WI38 (cell line): ENCODE measurements around the gene PSMB1.

Source experiments
- H3K4me3 ChIP-seq: 2 replicates; pipeline ENCODE4 v1.5.1; 2011; ENCODE audit warnings: low read depth, mild to moderate bottlenecking, control low read depth, low read length
- TF ChIP-seq, protein P1 (sequence below): IDR thresholded peaks from 2 replicates; pipeline ENCODE4 v1.5.1; 2012; ENCODE audit warnings: low read depth, mild to moderate bottlenecking, control low read depth, low read length

PSMB1 gene

DNA sequence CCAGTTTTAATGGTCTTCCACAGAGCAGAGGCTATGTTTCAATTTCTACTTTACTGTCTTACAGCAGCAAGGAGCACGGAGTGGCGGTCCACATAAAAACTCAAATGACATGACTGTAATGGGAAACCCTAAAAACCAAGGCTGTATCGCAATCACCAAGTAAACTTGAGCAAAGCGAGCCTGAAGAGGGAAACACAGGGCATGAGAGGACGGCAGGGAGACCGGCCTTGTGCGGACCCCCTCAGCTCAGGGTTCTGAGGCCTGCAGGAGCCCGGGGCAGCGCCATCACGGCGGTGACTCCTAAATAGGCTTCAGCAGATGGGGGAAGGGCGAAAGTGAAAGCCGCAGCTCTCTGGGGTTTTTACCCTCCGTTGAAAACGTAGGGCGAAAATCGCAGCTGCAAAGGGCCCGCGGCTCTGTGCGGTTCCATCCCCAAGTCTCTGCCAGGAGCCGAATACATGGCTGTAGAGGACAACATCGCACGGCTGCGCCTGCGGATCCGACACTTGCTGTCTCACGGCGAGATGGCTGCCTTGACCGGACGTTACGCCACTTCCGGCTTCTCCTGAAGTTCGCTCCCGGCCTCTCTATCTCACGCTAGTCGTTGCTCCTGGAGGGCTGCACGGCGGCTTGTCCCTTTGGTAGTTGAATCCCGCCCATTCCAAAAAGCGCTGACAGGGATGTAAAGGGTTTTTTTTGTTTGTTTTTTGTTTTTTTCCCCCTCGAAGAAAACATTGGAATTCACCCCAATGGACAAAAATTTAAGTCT is at the start of gene PSMB1:
Gene PSMB1, minus strand, starts transcription at position 543 of the 769 bp plus-strand sequence. Its CDS starts 65 bp downstream, at position 478.
- TF ChIP-seq, protein P1, sequence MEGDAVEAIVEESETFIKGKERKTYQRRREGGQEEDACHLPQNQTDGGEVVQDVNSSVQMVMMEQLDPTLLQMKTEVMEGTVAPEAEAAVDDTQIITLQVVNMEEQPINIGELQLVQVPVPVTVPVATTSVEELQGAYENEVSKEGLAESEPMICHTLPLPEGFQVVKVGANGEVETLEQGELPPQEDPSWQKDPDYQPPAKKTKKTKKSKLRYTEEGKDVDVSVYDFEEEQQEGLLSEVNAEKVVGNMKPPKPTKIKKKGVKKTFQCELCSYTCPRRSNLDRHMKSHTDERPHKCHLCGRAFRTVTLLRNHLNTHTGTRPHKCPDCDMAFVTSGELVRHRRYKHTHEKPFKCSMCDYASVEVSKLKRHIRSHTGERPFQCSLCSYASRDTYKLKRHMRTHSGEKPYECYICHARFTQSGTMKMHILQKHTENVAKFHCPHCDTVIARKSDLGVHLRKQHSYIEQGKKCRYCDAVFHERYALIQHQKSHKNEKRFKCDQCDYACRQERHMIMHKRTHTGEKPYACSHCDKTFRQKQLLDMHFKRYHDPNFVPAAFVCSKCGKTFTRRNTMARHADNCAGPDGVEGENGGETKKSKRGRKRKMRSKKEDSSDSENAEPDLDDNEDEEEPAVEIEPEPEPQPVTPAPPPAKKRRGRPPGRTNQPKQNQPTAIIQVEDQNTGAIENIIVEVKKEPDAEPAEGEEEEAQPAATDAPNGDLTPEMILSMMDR = no peak
- H3K4me3 ChIP-seq = peak within 1 kb of the TSS; percentile 88

DNA sequence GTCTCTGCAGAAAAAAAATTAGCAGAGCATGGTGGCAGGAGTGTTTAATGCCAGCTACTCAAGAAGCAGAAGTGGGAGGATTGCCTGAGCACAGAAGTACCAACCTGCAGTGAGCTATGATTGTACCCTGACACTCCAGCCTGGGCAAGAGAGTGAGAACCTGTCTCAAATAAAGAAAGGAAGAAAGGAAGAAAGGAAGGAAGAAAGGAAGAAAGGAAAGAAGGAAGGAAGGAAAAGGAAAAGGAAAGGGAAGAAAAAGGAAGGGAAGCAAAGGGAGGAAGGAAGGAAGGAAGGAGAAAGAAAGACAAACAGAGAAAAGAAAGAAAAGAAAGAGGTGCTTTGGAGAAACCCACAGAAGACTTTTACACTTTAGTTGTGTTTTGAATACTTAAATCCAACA is 44.2 kb upstream of the PSMB1 start:
- no peak overlapping the region for H3K4me3 ChIP-seq
- TF ChIP-seq, protein P1 = no peak

DNA sequence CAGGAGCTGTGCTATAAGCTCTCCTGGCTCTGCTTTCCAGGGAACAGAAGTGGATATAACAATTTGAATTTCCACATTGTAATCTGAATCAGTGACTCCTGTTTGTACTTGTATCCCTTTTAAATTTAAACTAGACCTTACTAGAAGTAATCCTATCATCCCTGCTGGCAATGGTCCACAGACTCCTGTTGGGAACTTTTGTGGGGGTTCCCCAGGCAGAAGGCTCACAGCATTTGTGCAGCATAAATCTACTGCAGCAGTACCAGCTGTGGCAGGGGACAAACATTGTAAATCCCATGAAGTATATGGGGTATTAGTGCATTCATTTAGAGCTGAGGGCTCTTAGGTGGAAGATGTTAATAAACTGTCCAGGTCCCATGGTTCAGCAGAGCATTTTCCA is 43.3 kb upstream of the PSMB1 start:
- no peak overlapping the region for H3K4me3 ChIP-seq
- TF ChIP-seq, protein P1 = no peak

DNA sequence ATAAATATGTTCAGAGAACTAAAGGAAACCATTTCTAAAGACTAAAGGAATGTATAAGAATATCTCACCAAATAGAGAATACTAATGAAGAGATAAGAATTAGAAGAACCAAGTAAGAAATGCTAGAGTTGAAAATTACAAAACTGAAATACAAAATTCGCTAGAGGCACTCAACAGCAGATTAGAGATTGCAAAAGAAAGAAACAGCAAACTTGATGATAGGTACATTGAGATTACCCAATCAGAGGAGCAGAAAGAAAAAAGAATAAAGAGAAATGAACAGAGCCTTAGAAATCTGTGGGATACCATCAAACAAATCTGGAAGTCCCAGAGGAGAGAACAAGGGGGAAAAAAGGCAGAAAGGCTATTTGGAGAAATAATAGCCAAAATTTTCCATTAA is 37.6 kb upstream of the PSMB1 start:
- TF ChIP-seq, protein P1 = no peak

DNA sequence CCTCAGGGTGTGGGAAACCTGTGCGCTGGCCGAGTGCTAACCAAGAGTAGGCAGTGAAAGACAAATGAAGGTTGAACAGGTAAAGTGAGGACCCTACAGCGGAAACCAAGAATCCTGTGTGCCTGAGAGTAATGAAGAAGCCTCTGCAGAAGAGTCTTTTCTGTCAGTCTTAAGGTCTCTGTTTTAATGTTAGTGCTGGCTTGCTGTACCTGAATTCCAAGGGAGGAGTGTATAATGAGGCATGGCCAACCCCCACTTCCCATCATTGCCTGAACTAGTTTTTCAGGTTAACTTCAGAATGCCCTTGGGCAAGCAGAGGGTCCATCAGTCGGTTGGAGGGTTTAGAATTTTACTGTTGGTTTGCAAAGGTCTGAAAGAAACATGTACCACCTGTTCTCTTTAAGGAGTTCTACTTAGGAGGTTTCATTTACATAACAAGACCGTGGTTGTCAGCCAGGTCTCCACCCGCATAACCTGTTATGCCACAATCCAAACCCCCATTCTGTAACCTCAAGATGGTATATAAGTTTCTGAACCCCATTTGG is 31.9 kb upstream of the PSMB1 start:
- peak overlapping the region; percentile 92 for H3K4me3 ChIP-seq
- TF ChIP-seq, protein P1 = no peak

More for the DNA sequence above, 37.6 kb upstream of the PSMB1 start:
- no peak overlapping the region for H3K4me3 ChIP-seq

DNA sequence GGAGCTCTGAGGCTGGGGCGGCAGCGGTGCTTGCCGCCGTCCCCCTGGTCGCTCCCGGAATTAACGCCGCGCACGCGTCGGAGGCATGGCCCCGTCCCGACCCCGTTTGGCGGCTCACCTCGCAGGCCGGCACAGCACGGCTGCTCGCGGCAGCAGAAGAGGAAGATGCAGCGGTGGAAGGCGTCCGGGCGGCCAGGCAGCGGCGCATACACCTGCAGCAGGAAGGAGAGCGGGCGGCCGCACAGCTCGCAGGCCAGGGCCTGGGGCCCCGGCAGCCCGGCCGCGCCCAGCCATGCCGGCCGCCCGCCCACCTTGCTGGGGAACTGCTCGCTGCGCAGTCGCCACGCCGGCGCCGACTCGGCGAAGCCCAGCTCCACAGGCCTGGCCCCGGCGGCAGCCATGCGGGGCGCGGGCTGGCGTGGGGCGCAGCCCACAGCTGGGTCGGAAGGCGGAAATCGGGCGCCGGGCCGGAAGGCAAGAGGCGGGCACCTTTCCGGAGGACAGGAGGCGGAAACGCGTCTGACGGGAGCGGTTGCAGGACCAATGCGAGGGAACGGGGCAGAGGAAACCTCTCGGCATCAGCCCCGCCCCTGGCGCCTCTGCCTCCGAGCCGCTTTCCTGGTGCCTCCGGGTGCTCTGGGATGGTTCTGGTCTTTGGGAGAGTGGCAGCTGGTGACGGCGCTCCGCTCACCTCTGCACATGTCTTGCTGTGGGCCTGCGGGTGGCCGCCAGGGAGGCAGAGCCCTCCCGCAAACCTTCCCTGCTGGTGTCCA is 31.3 kb upstream of the PSMB1 start, which contains the start of gene PDCD2:
Gene PDCD2, minus strand, starts transcription at position 457 of the 773 bp plus-strand sequence. Its CDS starts 56 bp downstream, at position 401.
- TF ChIP-seq, protein P1 = no peak
- H3K4me3 ChIP-seq = peak within 1 kb of the TSS; percentile 92

DNA sequence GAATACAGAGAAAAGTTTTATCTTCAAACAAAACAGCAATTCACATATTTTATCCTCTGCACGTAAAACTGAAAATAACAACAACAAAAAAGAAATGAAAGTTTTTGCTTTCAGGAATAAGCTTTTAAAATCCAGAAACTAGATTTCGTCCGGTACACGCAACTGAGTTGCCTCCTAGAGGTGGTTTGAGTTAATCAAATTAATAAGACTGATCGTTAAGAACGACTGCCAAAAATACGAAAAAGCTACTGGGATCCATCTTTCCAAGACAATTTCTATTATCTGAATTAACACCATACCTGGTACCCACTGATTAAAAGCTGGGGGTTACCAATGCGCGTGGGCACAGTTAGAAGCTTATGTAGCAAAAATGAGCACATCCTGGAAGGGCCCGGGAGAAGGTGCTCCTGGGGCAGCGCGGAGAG is 30.7 kb upstream of the PSMB1 start:
- TF ChIP-seq, protein P1 = no peak
- peak overlapping the region; percentile 92 for H3K4me3 ChIP-seq
